ENCODE data around the gene PTPRJ.

The PTPRJ gene

GRCh38 chr11:47998345-47998732 lies 18.0 kb downstream of the PTPRJ start:
- H3K4me3 ChIP-seq (ENCODE audit: low read length) = no peak overlapping the region
- no peak for TF ChIP-seq ZNF274 (IDR thresholded peaks at IDR 0.05; ENCODE audit: low read depth, low read length)

GRCh38 chr11:47998733-47999359 lies 18.5 kb downstream of the PTPRJ start:
- no peak overlapping the region for H3K4me3 ChIP-seq (ENCODE audit: low read length)
- TF ChIP-seq ZNF274 (IDR thresholded peaks at IDR 0.05; ENCODE audit: low read depth, low read length) = no peak

GRCh38 chr11:48000432-48000831 lies 20.1 kb downstream of the PTPRJ start:
- no peak overlapping the region for H3K4me3 ChIP-seq (ENCODE audit: low read length)
- no peak for TF ChIP-seq ZNF274 (IDR thresholded peaks at IDR 0.05; ENCODE audit: low read depth, low read length)

GRCh38 chr11:48001438-48002021 lies 21.2 kb downstream of the PTPRJ start:
- TF ChIP-seq ZNF274 (IDR thresholded peaks at IDR 0.05; ENCODE audit: low read depth, low read length) = no peak
- H3K4me3 ChIP-seq (ENCODE audit: low read length) = no peak overlapping the region

- no peak overlapping the region for H3K4me3 ChIP-seq (ENCODE audit: low read length)
- no peak for TF ChIP-seq ZNF274 (IDR thresholded peaks at IDR 0.05; ENCODE audit: low read depth, low read length)
Measured at GRCh38 chr11:48002561-48002960, 22.2 kb downstream of the PTPRJ start.

- no peak for TF ChIP-seq ZNF274 (IDR thresholded peaks at IDR 0.05; ENCODE audit: low read depth, low read length)
Measured at GRCh38 chr11:48003926-48004325, 23.6 kb downstream of the PTPRJ start.

GRCh38 chr11:48004456-48004855 lies 24.1 kb downstream of the PTPRJ start:
- no peak overlapping the region for H3K4me3 ChIP-seq (ENCODE audit: low read length)
- no peak for TF ChIP-seq ZNF274 (IDR thresholded peaks at IDR 0.05; ENCODE audit: low read depth, low read length)

More at GRCh38 chr11:48003926-48004325, 23.6 kb downstream of the PTPRJ start:
- no peak overlapping the region for H3K4me3 ChIP-seq (ENCODE audit: low read length)

GRCh38 chr11:48005136-48005535 lies 24.8 kb downstream of the PTPRJ start:
- no peak overlapping the region for H3K4me3 ChIP-seq (ENCODE audit: low read length)
- no peak for TF ChIP-seq ZNF274 (IDR thresholded peaks at IDR 0.05; ENCODE audit: low read depth, low read length)

- no peak overlapping the region for H3K4me3 ChIP-seq (ENCODE audit: low read length)
- no peak for TF ChIP-seq ZNF274 (IDR thresholded peaks at IDR 0.05; ENCODE audit: low read depth, low read length)
Measured at GRCh38 chr11:48005831-48006270, 25.5 kb downstream of the PTPRJ start.

- no peak for TF ChIP-seq ZNF274 (IDR thresholded peaks at IDR 0.05; ENCODE audit: low read depth, low read length)
- H3K4me3 ChIP-seq (ENCODE audit: low read length) = no peak overlapping the region
Measured at GRCh38 chr11:48006301-48006992, 26.1 kb downstream of the PTPRJ start.

GRCh38 chr11:48007677-48008076 lies 27.3 kb downstream of the PTPRJ start:
- no peak for TF ChIP-seq ZNF274 (IDR thresholded peaks at IDR 0.05; ENCODE audit: low read depth, low read length)
- H3K4me3 ChIP-seq (ENCODE audit: low read length) = no peak overlapping the region

GRCh38 chr11:48008951-48009270 lies 28.6 kb downstream of the PTPRJ start:
- no peak for TF ChIP-seq ZNF274 (IDR thresholded peaks at IDR 0.05; ENCODE audit: low read depth, low read length)
- no peak overlapping the region for H3K4me3 ChIP-seq (ENCODE audit: low read length)

- H3K4me3 ChIP-seq (ENCODE audit: low read length) = no peak overlapping the region
- no peak for TF ChIP-seq ZNF274 (IDR thresholded peaks at IDR 0.05; ENCODE audit: low read depth, low read length)
Measured at GRCh38 chr11:48011102-48011797, 30.9 kb downstream of the PTPRJ start.

- TF ChIP-seq ZNF274 (IDR thresholded peaks at IDR 0.05; ENCODE audit: low read depth, low read length) = no peak
- no peak overlapping the region for H3K4me3 ChIP-seq (ENCODE audit: low read length)
Measured at GRCh38 chr11:48011798-48012391, 31.5 kb downstream of the PTPRJ start.
